HG03159 (cell line): ENCODE data around the gene SLC6A3.
"Not testable (repeated sequence)": the region's sequence is repeated elsewhere in the genome, so short reads cannot be mapped to it uniquely, and the experiment has no call there.

ENCODE experiments used
- ATAC-seq: cut with Tn5 transposase; IDR thresholded peaks from one replicate; pipeline ENCODE4 v1.9.1; 2021; ENCODE audit warnings: mild to moderate bottlenecking, moderate library complexity; ENCODE audit not compliant: unreplicated experiment

SLC6A3 gene

GRCh38 chr5:1375871-1376810 is 69.1 kb downstream of the SLC6A3 start:
- no peak for ATAC-seq

GRCh38 chr5:1374679-1375055 is 70.6 kb downstream of the SLC6A3 start:
- no peak for ATAC-seq

- ATAC-seq = no peak
Measured at GRCh38 chr5:1374030-1374678, 71.1 kb downstream of the SLC6A3 start.

GRCh38 chr5:1371972-1372342 is 73.3 kb downstream of the SLC6A3 start:
- ATAC-seq = not testable (repeated sequence)

- ATAC-seq = no peak
Measured at GRCh38 chr5:1371218-1371971, 73.8 kb downstream of the SLC6A3 start.

- ATAC-seq = no peak
Measured at GRCh38 chr5:1370006-1370405, 75.2 kb downstream of the SLC6A3 start.

GRCh38 chr5:1368756-1369155 is 76.5 kb downstream of the SLC6A3 start:
- ATAC-seq = no peak

GRCh38 chr5:1368236-1368635 is 77.0 kb downstream of the SLC6A3 start:
- ATAC-seq = no peak

GRCh38 chr5:1367149-1367548 is 78.1 kb downstream of the SLC6A3 start:
- no peak for ATAC-seq

GRCh38 chr5:1366514-1366913 is 78.7 kb downstream of the SLC6A3 start:
- ATAC-seq = no peak

GRCh38 chr5:1364211-1364610 is 81.0 kb downstream of the SLC6A3 start:
- no peak for ATAC-seq

GRCh38 chr5:1363581-1363980 is 81.7 kb downstream of the SLC6A3 start:
- no peak for ATAC-seq

GRCh38 chr5:1363160-1363559 is 82.1 kb downstream of the SLC6A3 start:
- no peak for ATAC-seq

- no peak for ATAC-seq
Measured at GRCh38 chr5:1362242-1363015, 82.8 kb downstream of the SLC6A3 start.

GRCh38 chr5:1360861-1361260 is 84.4 kb downstream of the SLC6A3 start:
- no peak for ATAC-seq

- ATAC-seq = not testable (repeated sequence)
Measured at GRCh38 chr5:1360367-1360766, 84.9 kb downstream of the SLC6A3 start.

GRCh38 chr5:1359713-1360112 is 85.5 kb downstream of the SLC6A3 start:
- no peak for ATAC-seq

GRCh38 chr5:1359031-1359645 is 86.1 kb downstream of the SLC6A3 start:
- no peak for ATAC-seq

GRCh38 chr5:1358726-1359025 is 86.6 kb downstream of the SLC6A3 start:
- ATAC-seq = no peak

GRCh38 chr5:1357946-1358725 is 87.1 kb downstream of the SLC6A3 start:
- ATAC-seq = no peak
